Parathyroid adenoma (tissue), 2 donors: Measurements from ENCODE around the gene CLEC4M.

Experiments used
- H2AFZ ChIP-seq: fragments of 300-600 bp; sonication (generic); one replicate; pipeline ENCODE4 v1.7.0; 2017; ENCODE audit warnings: antibody characterized with exemption, mild to moderate bottlenecking
- H3K27ac ChIP-seq: fragments of 300-600 bp; sonication (generic); one replicate; pipeline ENCODE4 v1.7.0; 2017
- H3K27me3 ChIP-seq: fragments of 300-600 bp; sonication (generic); one replicate; pipeline ENCODE4 v1.7.0; 2017; ENCODE audit warnings: low read length; ENCODE audit not compliant: control insufficient read depth, insufficient read depth
- H3K36me3 ChIP-seq: fragments of 300-600 bp; sonication (generic); one replicate; pipeline ENCODE4 v1.7.0; 2017; ENCODE audit warnings: low read length; ENCODE audit not compliant: control insufficient read depth, insufficient read depth
- H3K4me1 ChIP-seq: fragments of 300-600 bp; sonication (generic); one replicate; pipeline ENCODE4 v1.7.0; 2017; ENCODE audit warnings: control low read depth
- H3K4me2 ChIP-seq: fragments of 300-600 bp; sonication (generic); one replicate; pipeline ENCODE4 v1.7.0; 2017; ENCODE audit warnings: low read length
- H3K4me3 ChIP-seq: fragments of 300-600 bp; sonication (generic); one replicate; pipeline ENCODE4 v1.7.0; 2017; ENCODE audit warnings: low read depth, low read length
- H3K79me2 ChIP-seq: fragments of 300-600 bp; sonication (generic); one replicate; pipeline ENCODE4 v1.7.0; 2017; ENCODE audit warnings: control low read depth
- H3K9ac ChIP-seq: fragments of 300-600 bp; sonication (generic); one replicate; pipeline ENCODE4 v1.7.0; 2017; ENCODE audit warnings: mild to moderate bottlenecking
- H3K9me3 ChIP-seq: fragments of 300-600 bp; sonication (generic); one replicate; pipeline ENCODE4 v1.7.0; 2017; ENCODE audit warnings: low read length; ENCODE audit not compliant: control insufficient read depth
- CTCF ChIP-seq: fragments of 300-600 bp; sonication (generic); IDR thresholded peaks from one replicate; pipeline ENCODE4 v1.7.0; 2017; ENCODE audit warnings: antibody characterized with exemption, mild to moderate bottlenecking
- donor health status: primary hyperparathyroidism.

The CLEC4M gene

DNA sequence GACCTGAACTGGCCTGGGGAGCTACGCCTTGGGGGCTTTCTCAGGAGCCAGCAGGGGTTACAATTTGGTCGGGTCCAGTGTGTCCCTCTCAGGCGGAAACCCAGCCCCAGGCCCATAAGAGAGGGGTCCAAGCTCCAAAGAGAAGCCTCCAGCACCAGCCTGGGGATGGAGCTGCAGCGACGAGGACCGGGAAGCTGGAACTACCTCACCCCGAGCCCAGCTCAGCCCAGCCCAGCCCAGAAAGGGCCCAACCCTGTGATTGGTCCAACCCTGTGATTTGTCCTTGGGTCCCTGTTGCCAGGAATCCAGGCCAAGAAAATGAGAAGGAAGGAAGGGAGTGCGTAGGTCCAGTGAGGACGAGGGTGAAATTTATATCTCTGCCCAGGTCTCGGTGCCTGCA, 24.1 kb downstream of the CLEC4M start:
- H3K4me2 ChIP-seq, result peak overlapping the region; percentile 46
- peak overlapping the region; percentile 43 for H3K4me3 ChIP-seq
- no peaks in the 10 kb centered on the region for H3K79me2 ChIP-seq
- no peak for TF ChIP-seq CTCF
- H3K27me3 ChIP-seq, result no peaks in the 10 kb centered on the region
- no peaks in the 10 kb centered on the region for H3K4me1 ChIP-seq
- H3K9ac ChIP-seq, result no peak overlapping the region
- no peak overlapping the region for H3K27ac ChIP-seq
- H3K36me3 ChIP-seq, result no peaks in the 10 kb centered on the region
- H2AFZ ChIP-seq, result no peak overlapping the region
- no peaks in the 10 kb centered on the region for H3K9me3 ChIP-seq

- Histone ChIP-seq H3K27me3 (no peaks in the 10 kb centered on the region), H2AFZ (no peak overlapping the region), H3K36me3 (no peaks in the 10 kb centered on the region), H3K4me3 (peak overlapping the region; percentile 43), H3K27ac (no peak overlapping the region), H3K9ac (no peak overlapping the region), H3K79me2 (no peaks in the 10 kb centered on the region), H3K4me1 (no peaks in the 10 kb centered on the region), H3K9me3 (no peaks in the 10 kb centered on the region), H3K4me2 (peak overlapping the region; percentile 46)
- TF ChIP-seq CTCF, result no peak
Observed at GRCh38 chr19:7787602-7788177, 24.6 kb downstream of the CLEC4M start.

- Histone ChIP-seq H3K9me3 (no peaks in the 10 kb centered on the region), H3K27ac (no peak overlapping the region), H2AFZ (no peak overlapping the region), H3K4me1 (no peaks in the 10 kb centered on the region), H3K36me3 (no peaks in the 10 kb centered on the region), H3K4me3 (peak overlapping the region; percentile 64), H3K4me2 (peak overlapping the region; percentile 46), H3K79me2 (no peaks in the 10 kb centered on the region), H3K9ac (no peak overlapping the region), H3K27me3 (no peaks in the 10 kb centered on the region)
- no peak for TF ChIP-seq CTCF
Observed at GRCh38 chr19:7788178-7788932, 25.3 kb downstream of the CLEC4M start.

GRCh38 chr19:7788933-7789323, 25.9 kb downstream of the CLEC4M start:
- H3K4me3 ChIP-seq, result peak overlapping the region; percentile 64
- no peaks in the 10 kb centered on the region for H3K9me3 ChIP-seq
- no peak for TF ChIP-seq CTCF
- H3K4me1 ChIP-seq, result no peaks in the 10 kb centered on the region
- H3K4me2 ChIP-seq, result peak overlapping the region; percentile 46
- H3K79me2 ChIP-seq, result no peaks in the 10 kb centered on the region
- H3K27me3 ChIP-seq, result no peaks in the 10 kb centered on the region
- no peak overlapping the region for H3K9ac ChIP-seq
- no peak overlapping the region for H2AFZ ChIP-seq
- H3K27ac ChIP-seq, result no peak overlapping the region
- no peaks in the 10 kb centered on the region for H3K36me3 ChIP-seq

DNA sequence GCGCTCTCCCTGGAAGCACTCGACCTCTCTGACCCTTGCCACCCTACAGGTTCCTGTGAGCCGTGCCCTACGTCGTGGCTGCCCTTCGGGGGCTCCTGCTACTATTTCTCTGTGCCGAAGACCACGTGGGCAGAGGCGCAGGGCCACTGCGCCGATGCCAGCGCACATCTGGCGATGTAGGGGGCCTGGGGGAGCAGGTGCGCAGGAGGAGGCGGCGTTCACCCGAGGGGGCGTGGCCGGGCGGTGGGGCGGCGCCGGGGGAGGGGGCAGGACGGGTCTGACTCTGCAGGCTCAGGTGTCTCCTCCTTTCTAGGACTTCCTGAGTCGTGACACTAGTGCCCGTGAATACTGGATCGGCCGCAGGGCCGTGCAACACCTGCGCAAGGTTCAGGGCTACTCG, 26.4 kb downstream of the CLEC4M start:
- no peaks in the 10 kb centered on the region for H3K79me2 ChIP-seq
- H3K4me3 ChIP-seq, result peak overlapping the region; percentile 64
- H3K36me3 ChIP-seq, result no peaks in the 10 kb centered on the region
- H3K4me2 ChIP-seq, result peak overlapping the region; percentile 46
- no peaks in the 10 kb centered on the region for H3K9me3 ChIP-seq
- no peak overlapping the region for H3K27ac ChIP-seq
- no peaks in the 10 kb centered on the region for H3K27me3 ChIP-seq
- H2AFZ ChIP-seq, result no peak overlapping the region
- no peak for TF ChIP-seq CTCF
- no peaks in the 10 kb centered on the region for H3K4me1 ChIP-seq
- no peak overlapping the region for H3K9ac ChIP-seq
